ENCODE measurements around the gene RNASEH2B. TPM values are rescaled to one million over a fixed set of nuclear protein-coding genes. Genes with fewer than 3 reads are reported as not detected.

RNASEH2B gene
- total RNA-seq, 1 experiment from 2014 or later = 80.7 TPM

DNA sequence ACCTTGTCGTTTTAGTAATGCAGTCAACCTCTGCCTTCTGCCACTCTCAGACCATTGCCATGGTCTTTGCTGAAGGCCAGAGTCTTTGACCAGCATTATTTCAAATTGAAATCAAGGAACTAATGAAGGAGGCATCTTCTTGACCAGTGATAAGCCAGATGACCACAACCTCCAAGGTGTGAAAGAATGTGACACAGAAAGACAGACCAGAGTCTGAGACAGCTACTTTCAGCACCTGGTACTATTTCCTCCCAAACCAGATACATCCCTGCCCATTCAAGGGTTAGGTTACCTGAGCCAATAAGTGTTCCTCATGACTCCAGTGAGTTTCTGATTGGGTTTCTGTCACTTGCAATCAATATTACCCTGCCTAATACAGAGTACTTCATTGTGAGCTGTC, 20.3 kb upstream of the RNASEH2B start:
- TF ChIP-seq EZH2 (IDR thresholded peaks at IDR 0.05; ENCODE audit: borderline replicate concordance, low read depth, low read length, poor library complexity, severe bottlenecking) = no peak
- TF ChIP-seq, protein P1, sequence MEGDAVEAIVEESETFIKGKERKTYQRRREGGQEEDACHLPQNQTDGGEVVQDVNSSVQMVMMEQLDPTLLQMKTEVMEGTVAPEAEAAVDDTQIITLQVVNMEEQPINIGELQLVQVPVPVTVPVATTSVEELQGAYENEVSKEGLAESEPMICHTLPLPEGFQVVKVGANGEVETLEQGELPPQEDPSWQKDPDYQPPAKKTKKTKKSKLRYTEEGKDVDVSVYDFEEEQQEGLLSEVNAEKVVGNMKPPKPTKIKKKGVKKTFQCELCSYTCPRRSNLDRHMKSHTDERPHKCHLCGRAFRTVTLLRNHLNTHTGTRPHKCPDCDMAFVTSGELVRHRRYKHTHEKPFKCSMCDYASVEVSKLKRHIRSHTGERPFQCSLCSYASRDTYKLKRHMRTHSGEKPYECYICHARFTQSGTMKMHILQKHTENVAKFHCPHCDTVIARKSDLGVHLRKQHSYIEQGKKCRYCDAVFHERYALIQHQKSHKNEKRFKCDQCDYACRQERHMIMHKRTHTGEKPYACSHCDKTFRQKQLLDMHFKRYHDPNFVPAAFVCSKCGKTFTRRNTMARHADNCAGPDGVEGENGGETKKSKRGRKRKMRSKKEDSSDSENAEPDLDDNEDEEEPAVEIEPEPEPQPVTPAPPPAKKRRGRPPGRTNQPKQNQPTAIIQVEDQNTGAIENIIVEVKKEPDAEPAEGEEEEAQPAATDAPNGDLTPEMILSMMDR (conservative IDR thresholded peaks at IDR 0.05; ENCODE audit: low read depth, low read length) = no peak
- Histone ChIP-seq H3K36me3 (ENCODE audit: insufficient read depth, low read length, poor library complexity, severe bottlenecking) (no peaks in the 10 kb centered on the region), H3K4me1 (ENCODE audit: insufficient read depth, low read length, poor library complexity, severe bottlenecking) (no peaks in the 10 kb centered on the region), H3K9me3 (ENCODE audit: low read depth, low read length, poor library complexity, severe bottlenecking) (no peaks in the 10 kb centered on the region), H3K27ac (ENCODE audit: low read depth, low read length, poor library complexity, severe bottlenecking) (no peak overlapping the region), H3K27me3 (replicated peaks; ENCODE audit: insufficient read depth, low read depth, low read length, poor library complexity) (no peaks in the 10 kb centered on the region), H3K4me3 (ENCODE audit: low read depth, low read length, poor library complexity, severe bottlenecking) (no peak overlapping the region)
- no TSS peak for BruUV-seq (replicated peaks)
- intact Hi-C loops (cut with micrococcal nuclease; ENCODE audit: unreplicated experiment) = no loop called here
- POLR2A ChIA-PET (ENCODE audit: low non-redundant PET) = no interaction called here
- CTCF ChIA-PET = no interaction called here
- DNase-seq (ENCODE audit: low spot score) = no peak

DNA sequence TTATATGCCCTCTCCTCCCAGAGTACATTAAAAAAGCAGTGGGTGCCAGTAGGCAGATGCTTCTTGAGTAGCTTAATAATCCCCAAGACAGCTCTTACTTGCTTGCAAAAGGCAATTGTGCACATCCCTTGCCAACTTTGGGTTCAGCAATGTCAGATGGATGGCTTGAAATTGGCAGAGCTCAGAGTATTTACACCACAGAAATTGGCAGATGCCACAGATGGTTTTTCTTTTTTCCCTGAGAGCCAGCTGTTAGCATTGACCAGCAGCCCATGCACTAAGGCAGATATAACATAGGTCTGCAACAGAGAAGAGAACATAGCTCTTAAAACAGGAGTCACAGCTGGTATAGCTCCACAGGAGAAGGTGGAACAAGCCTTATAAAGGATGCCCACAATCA, 18.4 kb upstream of the RNASEH2B start:
- Histone ChIP-seq H3K27me3 (replicated peaks; ENCODE audit: insufficient read depth, low read depth, low read length, poor library complexity) (no peaks in the 10 kb centered on the region), H3K4me1 (ENCODE audit: insufficient read depth, low read length, poor library complexity, severe bottlenecking) (no peaks in the 10 kb centered on the region), H3K27ac (ENCODE audit: low read depth, low read length, poor library complexity, severe bottlenecking) (no peak overlapping the region), H3K9me3 (ENCODE audit: low read depth, low read length, poor library complexity, severe bottlenecking) (no peaks in the 10 kb centered on the region), H3K4me3 (ENCODE audit: low read depth, low read length, poor library complexity, severe bottlenecking) (no peak overlapping the region), H3K36me3 (ENCODE audit: insufficient read depth, low read length, poor library complexity, severe bottlenecking) (no peaks in the 10 kb centered on the region)
- ChIA-PET POLR2A (ENCODE audit: low non-redundant PET) (interaction anchor here (0.6 kb wide), 1 partner anchor 167 kb away, joined by 10 read pairs; no protein-coding TSS in a partner anchor), CTCF (no interaction called here)
- intact Hi-C loops (cut with micrococcal nuclease; ENCODE audit: unreplicated experiment) = no loop called here
- no peak for DNase-seq (ENCODE audit: low spot score)
- TF ChIP-seq, protein P1 (conservative IDR thresholded peaks at IDR 0.05; ENCODE audit: low read depth, low read length) = no peak
- no peak for TF ChIP-seq EZH2 (IDR thresholded peaks at IDR 0.05; ENCODE audit: borderline replicate concordance, low read depth, low read length, poor library complexity, severe bottlenecking)
- BruUV-seq (replicated peaks) = no TSS peak

DNA sequence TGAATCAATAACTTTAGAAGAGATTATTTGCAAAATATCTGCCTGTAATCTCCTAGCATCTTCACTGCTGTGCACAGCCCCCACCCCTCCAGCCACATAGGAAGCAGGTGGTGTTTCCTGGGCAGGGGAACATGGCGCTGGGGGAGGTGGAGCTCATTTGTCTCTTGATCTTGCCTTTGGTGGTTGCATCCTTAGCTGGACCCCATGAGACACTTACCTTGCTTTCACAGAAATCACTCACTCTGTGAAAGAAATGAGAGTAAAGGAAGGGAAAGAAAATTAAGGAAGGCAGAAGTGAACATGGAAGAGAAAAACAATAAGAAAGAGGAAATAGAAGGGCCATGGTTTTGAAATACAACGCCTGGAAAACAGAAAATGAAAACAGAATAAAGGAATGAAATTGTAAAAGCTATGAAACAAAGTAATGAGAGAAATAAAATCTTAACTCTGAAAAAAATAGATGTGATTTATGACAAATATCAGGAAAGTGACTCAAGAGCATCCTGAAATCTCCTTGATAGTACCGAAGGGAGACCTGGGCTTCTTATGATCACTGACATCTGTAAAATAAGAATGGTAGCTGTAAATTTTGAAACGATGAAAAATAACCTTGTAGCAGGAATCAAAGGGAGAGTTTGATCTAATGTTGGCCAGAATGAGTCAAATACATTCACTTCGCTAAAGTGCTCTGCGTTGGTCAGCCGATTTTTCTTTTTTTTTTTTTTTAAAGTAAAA, 17.2 kb upstream of the RNASEH2B start:
- no peaks in the 10 kb centered on the region for H3K36me3 ChIP-seq (ENCODE audit: insufficient read depth, low read length, poor library complexity, severe bottlenecking)
- intact Hi-C loops (cut with micrococcal nuclease; ENCODE audit: unreplicated experiment) = no loop called here
- H3K4me1 ChIP-seq (ENCODE audit: insufficient read depth, low read length, poor library complexity, severe bottlenecking) = no peaks in the 10 kb centered on the region
- POLR2A ChIA-PET (ENCODE audit: low non-redundant PET) = no interaction called here
- DNase-seq (ENCODE audit: low spot score) = no peak
- H3K4me3 ChIP-seq (ENCODE audit: low read depth, low read length, poor library complexity, severe bottlenecking) = no peak overlapping the region
- no peak for TF ChIP-seq EZH2 (IDR thresholded peaks at IDR 0.05; ENCODE audit: borderline replicate concordance, low read depth, low read length, poor library complexity, severe bottlenecking)
- CTCF ChIA-PET = no interaction called here
- no peaks in the 10 kb centered on the region for H3K9me3 ChIP-seq (ENCODE audit: low read depth, low read length, poor library complexity, severe bottlenecking)
- BruUV-seq (replicated peaks) = no TSS peak
- H3K27ac ChIP-seq (ENCODE audit: low read depth, low read length, poor library complexity, severe bottlenecking) = no peak overlapping the region
- H3K27me3 ChIP-seq (replicated peaks; ENCODE audit: insufficient read depth, low read depth, low read length, poor library complexity) = no peaks in the 10 kb centered on the region
